Tibial artery (tissue), 4 donors: ENCODE results near the gene POP7.

ENCODE experiments used
- DNase-seq, 2 donors: peaks; one replicate each; pipeline ENCODE4 v3.0.0-alpha.2; 2019
- H3K27ac ChIP-seq, 2 donors: fragments of 200-600 bp; sonication (generic) in 1 of 2; 1 replicate in 1 of 2; 2 replicates in 1 of 2; pipeline ENCODE4 v1.5.1; 2018 to 2019; ENCODE audit warnings: mild to moderate bottlenecking in 1 of 2
- H3K27me3 ChIP-seq, 2 donors: fragments of 200-600 bp; sonication (generic) in 1 of 2; one replicate each; pipeline versions ENCODE4 v1.5.1 to v1.6.0; 2016 to 2019
- H3K36me3 ChIP-seq, 3 donors: fragments of 200-600 bp; sonication (generic) in 2 of 3; one replicate each; pipeline ENCODE4 v1.5.1; 2016 to 2019; ENCODE audit warnings: mild to moderate bottlenecking in 2 of 3
- H3K4me1 ChIP-seq, 4 donors: fragments of 200-600 bp; sonication (generic) in 2 of 4; 1 replicate in 3 of 4; 2 replicates in 1 of 4; pipeline ENCODE4 v1.5.1; 2016 to 2019
- H3K4me3 ChIP-seq, 2 donors: fragments of 200-600 bp; sonication (generic) in 1 of 2; 1 replicate in 1 of 2; 2 replicates in 1 of 2; pipeline ENCODE4 v1.5.1; 2018 to 2019; ENCODE audit warnings: mild to moderate bottlenecking in 2 of 2
- H3K9me3 ChIP-seq, 3 donors: fragments of 200-600 bp; sonication (generic) in 1 of 3; one replicate each; pipeline ENCODE4 v1.5.1; 2016 to 2019
- intact Hi-C: fragments of 100-400 bp; cut with DNase I; formaldehyde crosslinking; loops from one replicate; pipeline ENCODE4 v1.15.0; 2023; ENCODE audit warnings: low total_unique reads
- TF ChIP-seq, protein P1 (sequence below), 2 experiments: fragments of 200-600 bp in 1 of 2; fragments of 450-650 bp in 1 of 2; IDR thresholded peaks; one replicate each; pipeline ENCODE4 v1.5.1; 2017 to 2019; ENCODE audit warnings: antibody characterized with exemption in 2 of 2, mild to moderate bottlenecking in 1 of 2, moderate library complexity in 1 of 2

POP7 gene

DNA sequence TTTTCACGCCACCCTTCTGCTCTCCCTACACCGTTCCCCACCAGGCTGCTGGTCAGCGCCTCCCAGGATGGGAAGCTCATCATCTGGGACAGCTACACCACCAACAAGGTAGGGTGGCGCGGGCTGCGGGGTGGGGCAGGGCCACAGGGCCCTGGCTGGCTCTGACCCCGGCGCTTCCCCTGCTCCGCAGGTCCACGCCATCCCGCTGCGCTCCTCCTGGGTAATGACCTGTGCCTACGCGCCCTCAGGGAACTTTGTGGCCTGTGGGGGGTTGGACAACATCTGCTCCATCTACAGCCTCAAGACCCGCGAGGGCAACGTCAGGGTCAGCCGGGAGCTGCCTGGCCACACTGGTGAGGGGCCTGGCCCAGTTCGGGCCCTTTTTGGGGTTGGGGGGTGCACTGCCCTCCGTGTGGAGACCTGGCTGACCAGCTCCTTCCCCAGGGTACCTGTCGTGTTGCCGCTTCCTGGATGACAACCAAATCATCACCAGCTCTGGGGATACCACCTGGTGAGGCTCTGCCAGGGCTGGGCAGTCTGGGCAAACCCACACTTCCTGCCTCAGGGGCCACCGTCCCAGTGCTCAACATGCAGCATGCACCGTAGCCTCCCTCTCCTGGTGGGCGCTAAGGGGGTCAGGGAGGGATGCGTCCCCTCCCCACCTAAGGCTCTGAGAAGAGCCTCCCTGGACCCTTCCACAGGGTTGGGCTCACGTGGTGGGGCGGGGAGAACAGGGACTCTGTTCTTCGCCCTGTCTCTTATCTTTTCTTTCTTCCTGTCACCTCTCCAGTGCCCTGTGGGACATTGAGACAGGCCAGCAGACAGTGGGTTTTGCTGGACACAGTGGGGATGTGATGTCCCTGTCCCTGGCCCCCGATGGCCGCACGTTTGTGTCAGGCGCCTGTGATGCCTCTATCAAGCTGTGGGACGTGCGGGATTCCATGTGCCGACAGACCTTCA lies 28.3 kb upstream of the POP7 start:
- Histone ChIP-seq H3K36me3 (peaks cover 42 to 62% (median 56%) of the 10 kb centered on the region in 3 donors), H3K27me3 (no peaks in the 10 kb centered on the region), H3K9me3 (no peaks in the 10 kb centered on the region), H3K27ac (no peak overlapping the region), H3K4me1 (peaks cover 0 to 36% (median 14%) of the 10 kb centered on the region in 4 donors), H3K4me3 (no peak overlapping the region)
- TF ChIP-seq, protein P1, sequence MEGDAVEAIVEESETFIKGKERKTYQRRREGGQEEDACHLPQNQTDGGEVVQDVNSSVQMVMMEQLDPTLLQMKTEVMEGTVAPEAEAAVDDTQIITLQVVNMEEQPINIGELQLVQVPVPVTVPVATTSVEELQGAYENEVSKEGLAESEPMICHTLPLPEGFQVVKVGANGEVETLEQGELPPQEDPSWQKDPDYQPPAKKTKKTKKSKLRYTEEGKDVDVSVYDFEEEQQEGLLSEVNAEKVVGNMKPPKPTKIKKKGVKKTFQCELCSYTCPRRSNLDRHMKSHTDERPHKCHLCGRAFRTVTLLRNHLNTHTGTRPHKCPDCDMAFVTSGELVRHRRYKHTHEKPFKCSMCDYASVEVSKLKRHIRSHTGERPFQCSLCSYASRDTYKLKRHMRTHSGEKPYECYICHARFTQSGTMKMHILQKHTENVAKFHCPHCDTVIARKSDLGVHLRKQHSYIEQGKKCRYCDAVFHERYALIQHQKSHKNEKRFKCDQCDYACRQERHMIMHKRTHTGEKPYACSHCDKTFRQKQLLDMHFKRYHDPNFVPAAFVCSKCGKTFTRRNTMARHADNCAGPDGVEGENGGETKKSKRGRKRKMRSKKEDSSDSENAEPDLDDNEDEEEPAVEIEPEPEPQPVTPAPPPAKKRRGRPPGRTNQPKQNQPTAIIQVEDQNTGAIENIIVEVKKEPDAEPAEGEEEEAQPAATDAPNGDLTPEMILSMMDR (IDR thresholded peaks at IDR 0.05): no peak
- intact Hi-C loops: loop anchor here (5.0 to 10.0 kb wide), 2 partner anchors 90 to 203 kb away; partner anchors contain the start of genes FBXO24, LRCH4 and TSC22D4
- DNase-seq: no peak

DNA sequence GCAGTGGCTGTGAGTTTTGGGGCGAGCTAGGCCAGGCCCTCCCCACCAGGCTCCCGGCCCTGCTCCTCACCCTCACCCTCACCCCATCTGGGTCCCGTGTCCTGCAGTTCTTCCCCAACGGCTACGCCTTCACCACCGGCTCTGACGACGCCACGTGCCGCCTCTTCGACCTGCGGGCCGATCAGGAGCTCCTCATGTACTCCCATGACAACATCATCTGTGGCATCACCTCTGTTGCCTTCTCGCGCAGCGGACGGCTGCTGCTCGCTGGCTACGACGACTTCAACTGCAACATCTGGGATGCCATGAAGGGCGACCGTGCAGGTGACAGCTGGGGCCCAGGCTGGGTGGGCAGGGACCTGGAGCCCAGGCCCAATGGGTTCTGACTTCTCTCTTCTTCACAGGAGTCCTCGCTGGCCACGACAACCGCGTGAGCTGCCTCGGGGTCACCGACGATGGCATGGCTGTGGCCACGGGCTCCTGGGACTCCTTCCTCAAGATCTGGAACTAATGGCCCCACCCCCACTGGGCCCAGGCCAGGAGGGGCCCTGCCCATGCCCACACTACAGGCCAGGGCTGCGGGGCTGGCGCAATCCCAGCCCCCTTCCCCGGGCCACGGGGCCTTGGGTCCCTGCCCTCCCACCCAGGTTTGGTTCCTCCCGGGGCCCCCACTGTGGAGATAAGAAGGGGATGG lies 27.5 kb upstream of the POP7 start:
- H3K4me1 ChIP-seq: peaks cover 0 to 32% (median 12%) of the 10 kb centered on the region in 4 donors
- no peaks in the 10 kb centered on the region for H3K9me3 ChIP-seq
- H3K36me3 ChIP-seq: peaks cover 50 to 70% (median 65%) of the 10 kb centered on the region in 3 donors
- peak overlapping the region; percentile 10 to 39 for H3K27ac ChIP-seq
- intact Hi-C loops: loop anchor here (5.0 to 10.0 kb wide), 2 partner anchors 91 to 204 kb away; partner anchors contain the start of genes FBXO24, LRCH4 and TSC22D4
- TF ChIP-seq, protein P1 (IDR thresholded peaks at IDR 0.05): no peak
- no peak overlapping the region for H3K4me3 ChIP-seq
- H3K27me3 ChIP-seq: no peaks in the 10 kb centered on the region
- DNase-seq: no peak

DNA sequence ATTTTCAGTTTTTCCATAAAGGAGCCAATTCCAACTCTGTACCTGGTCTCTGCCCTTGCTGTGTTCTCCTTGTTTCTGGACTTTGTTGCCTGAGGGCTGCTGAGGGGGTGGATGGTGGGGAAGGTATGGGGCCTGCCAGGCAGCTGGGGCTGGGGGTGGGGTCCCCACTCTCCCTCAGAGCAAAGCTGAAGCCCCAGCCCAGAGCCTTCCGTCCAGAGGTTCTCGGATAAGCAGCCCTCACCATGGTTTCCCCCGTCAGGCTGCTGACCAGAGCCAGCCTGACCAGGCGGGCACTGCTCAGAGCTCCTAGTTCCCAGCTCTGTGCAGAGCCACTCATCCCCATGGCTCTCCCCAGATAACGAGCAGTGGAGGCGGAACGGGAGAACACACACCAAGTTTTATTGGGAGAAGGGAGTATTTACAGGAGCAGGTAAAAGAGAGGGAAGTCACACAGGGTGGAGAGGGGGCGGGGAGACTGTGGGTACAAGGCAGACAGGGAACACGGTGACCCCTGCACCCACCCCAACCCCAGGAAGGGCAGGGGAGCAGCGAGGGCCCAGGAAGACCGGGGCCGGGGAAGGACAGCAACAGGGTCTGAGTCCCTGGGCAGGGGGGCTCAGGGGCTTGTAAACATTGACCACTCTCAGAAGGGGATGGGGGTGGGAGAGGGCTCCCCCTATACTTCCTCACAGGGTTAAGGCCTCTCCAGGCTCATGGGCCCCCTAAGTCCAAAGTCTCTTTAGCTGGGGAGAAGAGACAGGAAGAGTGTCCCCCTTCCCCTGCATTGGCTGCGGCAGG lies 26.6 kb upstream of the POP7 start:
- DNase-seq: no peak
- H3K4me3 ChIP-seq: no peak overlapping the region
- H3K4me1 ChIP-seq: peaks cover 0 to 32% (median 12%) of the 10 kb centered on the region in 4 donors
- H3K27ac ChIP-seq: peak overlapping the region; percentile 50 to 51
- intact Hi-C loops: loop anchor here (5.0 to 10.0 kb wide), 2 partner anchors 92 to 205 kb away; partner anchors contain the start of genes FBXO24, LRCH4 and TSC22D4
- H3K9me3 ChIP-seq: no peaks in the 10 kb centered on the region
- peaks cover 59 to 79% (median 73%) of the 10 kb centered on the region in 3 donors for H3K36me3 ChIP-seq
- H3K27me3 ChIP-seq: no peaks in the 10 kb centered on the region
- TF ChIP-seq, protein P1 (IDR thresholded peaks at IDR 0.05): no peak

DNA sequence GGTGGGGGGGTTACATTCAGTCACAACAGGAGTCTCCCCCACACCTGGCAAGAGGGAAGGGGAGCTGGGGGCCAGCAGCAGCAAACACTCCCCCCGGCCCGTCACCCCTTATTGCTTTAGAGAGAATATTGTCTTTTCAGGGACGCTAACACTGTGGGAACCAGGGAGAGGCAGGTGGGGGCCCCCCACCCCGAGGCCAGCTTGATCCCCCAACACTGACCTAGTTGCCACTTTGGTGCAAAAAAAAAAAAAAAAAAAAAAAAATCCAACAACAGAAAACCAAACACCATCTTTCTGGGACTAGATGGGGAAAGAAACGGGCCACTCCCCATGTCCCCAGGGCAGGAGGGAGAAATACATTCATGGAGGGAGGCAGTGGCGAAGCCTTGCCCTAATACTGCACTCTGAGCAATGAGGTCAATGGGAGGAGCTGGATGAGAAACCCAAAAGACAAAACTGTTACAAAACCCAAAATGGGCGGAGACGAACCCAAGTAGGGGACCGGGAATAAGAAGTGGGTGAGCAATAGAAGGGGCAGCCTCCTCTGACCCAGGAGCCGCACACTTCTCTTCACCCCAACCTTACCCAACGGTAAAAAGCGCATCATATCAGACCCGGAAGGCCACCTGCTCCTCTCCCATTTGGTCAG lies 25.9 kb upstream of the POP7 start:
- H3K36me3 ChIP-seq: peaks cover 67 to 87% (median 81%) of the 10 kb centered on the region in 3 donors
- no peaks in the 10 kb centered on the region for H3K9me3 ChIP-seq
- DNase-seq: peak; percentile 78 to 85
- peak overlapping the region; percentile 50 to 51 for H3K27ac ChIP-seq
- H3K4me3 ChIP-seq: no peak overlapping the region
- TF ChIP-seq, protein P1 (IDR thresholded peaks at IDR 0.05): no peak
- no peaks in the 10 kb centered on the region for H3K27me3 ChIP-seq
- peaks cover 0 to 32% (median 12%) of the 10 kb centered on the region in 4 donors for H3K4me1 ChIP-seq
- intact Hi-C loops: loop anchor here (5.0 to 10.0 kb wide), 2 partner anchors 93 to 205 kb away; partner anchors contain the start of genes FBXO24, LRCH4 and TSC22D4
